HEK293 (cell line): Measurements from ENCODE around the gene SETD1A.

ENCODE experiments used
- GLIS1 ChIP-seq: fragments of 450-650 bp; formaldehyde crosslinking; IDR thresholded peaks from 2 replicates; pipeline ENCODE4 v1.5.1; 2016; ENCODE audit warnings: missing biosample characterization, missing genetic modification characterization
- IKZF3 ChIP-seq: fragments of 450-650 bp; IDR thresholded peaks from 2 replicates; pipeline ENCODE4 v1.5.0; 2018; ENCODE audit warnings: missing biosample characterization, mild to moderate bottlenecking, missing genetic modification characterization, moderate library complexity
- KLF1 ChIP-seq: fragments of 450-650 bp; formaldehyde crosslinking; IDR thresholded peaks from 2 replicates; pipeline ENCODE4 v1.5.1; 2016; ENCODE audit warnings: missing biosample characterization, missing genetic modification characterization
- KLF16 ChIP-seq: fragments of 450-650 bp; formaldehyde crosslinking; IDR thresholded peaks from 2 replicates; pipeline ENCODE4 v1.5.1; 2017; ENCODE audit warnings: missing biosample characterization, missing genetic modification characterization
- KLF8 ChIP-seq: fragments of 450-650 bp; formaldehyde crosslinking; IDR thresholded peaks from 2 replicates; pipeline ENCODE4 v1.5.1; 2016; ENCODE audit warnings: missing biosample characterization, missing genetic modification characterization
- TRIM28 ChIP-seq: IDR thresholded peaks from 2 replicates; pipeline ENCODE4 v1.6.1; 2011; ENCODE audit warnings: low read length, control low read depth, borderline replicate concordance
- ZBTB20 ChIP-seq: fragments of 450-650 bp; formaldehyde crosslinking; IDR thresholded peaks from 2 replicates; pipeline ENCODE4 v1.5.1; 2016; ENCODE audit warnings: missing biosample characterization, missing genetic modification characterization
- ZBTB21 ChIP-seq: fragments of 450-650 bp; formaldehyde crosslinking; IDR thresholded peaks from 2 replicates; pipeline ENCODE4 v1.5.1; 2017; ENCODE audit warnings: missing biosample characterization, missing genetic modification characterization
- ZBTB48 ChIP-seq: fragments of 450-650 bp; formaldehyde crosslinking; IDR thresholded peaks from 2 replicates; pipeline ENCODE4 v1.5.1; 2016; ENCODE audit warnings: missing biosample characterization, missing genetic modification characterization
- ZEB2 ChIP-seq: fragments of 450-650 bp; formaldehyde crosslinking; IDR thresholded peaks from 2 replicates; pipeline ENCODE4 v1.5.1; 2016; ENCODE audit warnings: missing biosample characterization, missing genetic modification characterization
- ZFP69B ChIP-seq: fragments of 450-650 bp; formaldehyde crosslinking; IDR thresholded peaks from 2 replicates; pipeline ENCODE4 v1.5.1; 2016; ENCODE audit warnings: missing biosample characterization, missing genetic modification characterization
- ZNF146 ChIP-seq: fragments of 450-650 bp; formaldehyde crosslinking; IDR thresholded peaks from 2 replicates; pipeline ENCODE4 v1.5.1; 2016; ENCODE audit warnings: missing biosample characterization, missing genetic modification characterization
- ZNF19 ChIP-seq: fragments of 450-650 bp; formaldehyde crosslinking; IDR thresholded peaks from 2 replicates; pipeline ENCODE4; 2016; ENCODE audit warnings: missing biosample characterization, missing genetic modification characterization, low read depth
- ZNF221 ChIP-seq: fragments of 450-650 bp; formaldehyde crosslinking; IDR thresholded peaks from 2 replicates; pipeline ENCODE4 v1.5.1; 2017; ENCODE audit warnings: missing biosample characterization, missing genetic modification characterization, borderline replicate concordance
- ZNF311 ChIP-seq: fragments of 450-650 bp; formaldehyde crosslinking; IDR thresholded peaks from 2 replicates; pipeline ENCODE4 v1.5.1; 2017; ENCODE audit warnings: missing biosample characterization, missing genetic modification characterization, borderline replicate concordance
- ZNF529 ChIP-seq: fragments of 450-650 bp; formaldehyde crosslinking; IDR thresholded peaks from 2 replicates; pipeline ENCODE4 v1.5.1; 2017; ENCODE audit warnings: missing genetic modification characterization, missing biosample characterization; ENCODE audit not compliant: insufficient replicate concordance
- ZNF600 ChIP-seq: fragments of 450-650 bp; formaldehyde crosslinking; IDR thresholded peaks from 2 replicates; pipeline ENCODE4 v1.5.1; 2016; ENCODE audit warnings: missing biosample characterization, missing genetic modification characterization
- ZNF658 ChIP-seq: fragments of 450-650 bp; formaldehyde crosslinking; IDR thresholded peaks from 2 replicates; pipeline ENCODE4; 2016; ENCODE audit warnings: missing biosample characterization, missing genetic modification characterization
- ZNF664 ChIP-seq: fragments of 450-650 bp; formaldehyde crosslinking; IDR thresholded peaks from 2 replicates; pipeline ENCODE4 v1.5.1; 2016; ENCODE audit warnings: missing biosample characterization, missing genetic modification characterization
- ZNF776 ChIP-seq: fragments of 450-650 bp; formaldehyde crosslinking; IDR thresholded peaks from 2 replicates; pipeline ENCODE4 v1.5.0; 2017; ENCODE audit warnings: missing biosample characterization, missing genetic modification characterization, borderline replicate concordance
- ZNF792 ChIP-seq: fragments of 450-650 bp; formaldehyde crosslinking; IDR thresholded peaks from 2 replicates; pipeline ENCODE4 v1.5.1; 2016; ENCODE audit warnings: missing biosample characterization, missing genetic modification characterization
- ZNF843 ChIP-seq: fragments of 450-650 bp; formaldehyde crosslinking; IDR thresholded peaks from 2 replicates; pipeline ENCODE4 v1.5.1; 2016; ENCODE audit warnings: missing biosample characterization, missing genetic modification characterization
- TF ChIP-seq, protein P1 (sequence below): fragments of 450-650 bp; formaldehyde crosslinking; IDR thresholded peaks from 2 replicates; pipeline ENCODE4 v1.5.1; 2017; ENCODE audit warnings: missing biosample characterization, missing genetic modification characterization
- TF ChIP-seq, protein P2 (sequence below): fragments of 450-650 bp; formaldehyde crosslinking; IDR thresholded peaks from 2 replicates; pipeline ENCODE4 v1.5.1; 2017; ENCODE audit warnings: missing biosample characterization, missing genetic modification characterization
- TF ChIP-seq, protein P3 (sequence below): fragments of 450-650 bp; formaldehyde crosslinking; IDR thresholded peaks from 2 replicates; pipeline ENCODE4 v1.5.1; 2017; ENCODE audit warnings: missing biosample characterization, missing genetic modification characterization
- TF ChIP-seq, protein P4 (sequence below): IDR thresholded peaks from 2 replicates; pipeline ENCODE4 v1.6.1; 2011; ENCODE audit warnings: mild to moderate bottlenecking, low read depth, low read length, borderline replicate concordance
- TF ChIP-seq, protein P5 (sequence below): fragments of 450-650 bp; formaldehyde crosslinking; IDR thresholded peaks from 2 replicates; pipeline ENCODE4 v1.5.1; 2016; ENCODE audit warnings: missing biosample characterization, missing genetic modification characterization

Gene SETD1A

DNA sequence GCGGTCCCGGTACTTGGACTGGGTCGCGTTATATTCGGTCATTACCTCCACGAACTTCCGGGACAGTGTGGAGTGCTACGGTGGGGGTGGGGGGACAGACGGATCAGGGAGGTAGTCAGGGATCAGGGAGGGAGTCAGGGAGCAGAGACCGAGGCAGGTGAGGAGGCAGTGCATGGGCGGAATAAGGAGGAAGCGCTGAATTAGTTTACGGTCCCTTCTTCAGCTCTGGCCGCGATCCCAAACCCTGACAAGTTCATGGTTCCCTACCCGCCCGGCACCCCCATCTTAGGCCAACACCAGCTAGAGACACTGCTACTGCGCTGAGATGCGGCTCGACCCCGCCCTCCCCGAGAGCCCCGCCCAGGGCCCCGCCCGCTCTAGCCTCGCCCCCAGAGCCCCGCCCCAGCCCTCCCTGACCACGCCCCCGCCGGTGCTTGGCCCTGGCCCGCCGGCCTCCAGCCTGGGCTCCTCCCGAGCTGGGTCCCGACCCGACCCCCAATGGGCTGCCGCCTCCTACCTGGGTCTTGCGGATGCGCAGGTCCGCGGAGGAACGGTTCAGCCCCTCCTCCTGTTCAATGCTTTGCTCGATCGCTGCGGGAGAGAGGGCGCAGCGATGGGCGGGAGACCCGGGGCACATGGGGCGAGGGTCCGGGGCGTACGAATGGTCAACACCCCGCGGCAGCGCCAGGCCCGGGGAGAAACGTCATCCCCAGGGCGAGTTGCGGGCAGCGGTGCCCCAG, 39.6 kb downstream of the SETD1A start (continued):
- TF ChIP-seq, protein P1, sequence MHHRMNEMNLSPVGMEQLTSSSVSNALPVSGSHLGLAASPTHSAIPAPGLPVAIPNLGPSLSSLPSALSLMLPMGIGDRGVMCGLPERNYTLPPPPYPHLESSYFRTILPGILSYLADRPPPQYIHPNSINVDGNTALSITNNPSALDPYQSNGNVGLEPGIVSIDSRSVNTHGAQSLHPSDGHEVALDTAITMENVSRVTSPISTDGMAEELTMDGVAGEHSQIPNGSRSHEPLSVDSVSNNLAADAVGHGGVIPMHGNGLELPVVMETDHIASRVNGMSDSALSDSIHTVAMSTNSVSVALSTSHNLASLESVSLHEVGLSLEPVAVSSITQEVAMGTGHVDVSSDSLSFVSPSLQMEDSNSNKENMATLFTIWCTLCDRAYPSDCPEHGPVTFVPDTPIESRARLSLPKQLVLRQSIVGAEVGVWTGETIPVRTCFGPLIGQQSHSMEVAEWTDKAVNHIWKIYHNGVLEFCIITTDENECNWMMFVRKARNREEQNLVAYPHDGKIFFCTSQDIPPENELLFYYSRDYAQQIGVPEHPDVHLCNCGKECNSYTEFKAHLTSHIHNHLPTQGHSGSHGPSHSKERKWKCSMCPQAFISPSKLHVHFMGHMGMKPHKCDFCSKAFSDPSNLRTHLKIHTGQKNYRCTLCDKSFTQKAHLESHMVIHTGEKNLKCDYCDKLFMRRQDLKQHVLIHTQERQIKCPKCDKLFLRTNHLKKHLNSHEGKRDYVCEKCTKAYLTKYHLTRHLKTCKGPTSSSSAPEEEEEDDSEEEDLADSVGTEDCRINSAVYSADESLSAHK (tag by site-specific recombination) = no peak
- TF ChIP-seq, protein P2, sequence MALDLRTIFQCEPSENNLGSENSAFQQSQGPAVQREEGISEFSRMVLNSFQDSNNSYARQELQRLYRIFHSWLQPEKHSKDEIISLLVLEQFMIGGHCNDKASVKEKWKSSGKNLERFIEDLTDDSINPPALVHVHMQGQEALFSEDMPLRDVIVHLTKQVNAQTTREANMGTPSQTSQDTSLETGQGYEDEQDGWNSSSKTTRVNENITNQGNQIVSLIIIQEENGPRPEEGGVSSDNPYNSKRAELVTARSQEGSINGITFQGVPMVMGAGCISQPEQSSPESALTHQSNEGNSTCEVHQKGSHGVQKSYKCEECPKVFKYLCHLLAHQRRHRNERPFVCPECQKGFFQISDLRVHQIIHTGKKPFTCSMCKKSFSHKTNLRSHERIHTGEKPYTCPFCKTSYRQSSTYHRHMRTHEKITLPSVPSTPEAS (tag by site-specific recombination) = no peak
- TF ChIP-seq, protein P3, sequence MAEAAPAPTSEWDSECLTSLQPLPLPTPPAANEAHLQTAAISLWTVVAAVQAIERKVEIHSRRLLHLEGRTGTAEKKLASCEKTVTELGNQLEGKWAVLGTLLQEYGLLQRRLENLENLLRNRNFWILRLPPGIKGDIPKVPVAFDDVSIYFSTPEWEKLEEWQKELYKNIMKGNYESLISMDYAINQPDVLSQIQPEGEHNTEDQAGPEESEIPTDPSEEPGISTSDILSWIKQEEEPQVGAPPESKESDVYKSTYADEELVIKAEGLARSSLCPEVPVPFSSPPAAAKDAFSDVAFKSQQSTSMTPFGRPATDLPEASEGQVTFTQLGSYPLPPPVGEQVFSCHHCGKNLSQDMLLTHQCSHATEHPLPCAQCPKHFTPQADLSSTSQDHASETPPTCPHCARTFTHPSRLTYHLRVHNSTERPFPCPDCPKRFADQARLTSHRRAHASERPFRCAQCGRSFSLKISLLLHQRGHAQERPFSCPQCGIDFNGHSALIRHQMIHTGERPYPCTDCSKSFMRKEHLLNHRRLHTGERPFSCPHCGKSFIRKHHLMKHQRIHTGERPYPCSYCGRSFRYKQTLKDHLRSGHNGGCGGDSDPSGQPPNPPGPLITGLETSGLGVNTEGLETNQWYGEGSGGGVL (tag by site-specific recombination) = peak; percentile 47
- TF ChIP-seq ZFP69B (tag by site-specific recombination) (peak; percentile 85), ZNF311 (no peak), ZNF19 (tag by site-specific recombination) (no peak), ZNF600 (peak; percentile 99), ZNF221 (tag by site-specific recombination) (no peak), KLF1 (tag by site-specific recombination) (peak; percentile 84), IKZF3 (tag by site-specific recombination) (no peak), ZNF658 (tag by site-specific recombination) (no peak), ZNF792 (tag by site-specific recombination) (no peak), ZNF843 (tag by site-specific recombination) (no peak), ZNF146 (tag by site-specific recombination) (peak; percentile 12; the same call in 1 of the 2 replicates), ZNF664 (tag by site-specific recombination) (no peak), ZEB2 (no peak), GLIS1 (tag by site-specific recombination) (peak; percentile 27; the same call in 1 of the 2 replicates), TRIM28 (no peak), ZBTB21 (0 out of 2 replicates have a peak, but pooled peaks have one; percentile 36), ZNF529 (tag by site-specific recombination) (no peak), ZBTB20 (tag by site-specific recombination) (0 out of 2 replicates have a peak, but pooled peaks have one; percentile 18), KLF8 (peak; percentile 75; the same call in 1 of the 2 replicates), ZBTB48 (tag by site-specific recombination) (peak; percentile 100), ZNF776 (tag by site-specific recombination) (no peak), KLF16 (tag by site-specific recombination) (no peak)
- TF ChIP-seq, protein P4, sequence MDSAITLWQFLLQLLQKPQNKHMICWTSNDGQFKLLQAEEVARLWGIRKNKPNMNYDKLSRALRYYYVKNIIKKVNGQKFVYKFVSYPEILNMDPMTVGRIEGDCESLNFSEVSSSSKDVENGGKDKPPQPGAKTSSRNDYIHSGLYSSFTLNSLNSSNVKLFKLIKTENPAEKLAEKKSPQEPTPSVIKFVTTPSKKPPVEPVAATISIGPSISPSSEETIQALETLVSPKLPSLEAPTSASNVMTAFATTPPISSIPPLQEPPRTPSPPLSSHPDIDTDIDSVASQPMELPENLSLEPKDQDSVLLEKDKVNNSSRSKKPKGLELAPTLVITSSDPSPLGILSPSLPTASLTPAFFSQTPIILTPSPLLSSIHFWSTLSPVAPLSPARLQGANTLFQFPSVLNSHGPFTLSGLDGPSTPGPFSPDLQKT = no peak
- TF ChIP-seq, protein P5, sequence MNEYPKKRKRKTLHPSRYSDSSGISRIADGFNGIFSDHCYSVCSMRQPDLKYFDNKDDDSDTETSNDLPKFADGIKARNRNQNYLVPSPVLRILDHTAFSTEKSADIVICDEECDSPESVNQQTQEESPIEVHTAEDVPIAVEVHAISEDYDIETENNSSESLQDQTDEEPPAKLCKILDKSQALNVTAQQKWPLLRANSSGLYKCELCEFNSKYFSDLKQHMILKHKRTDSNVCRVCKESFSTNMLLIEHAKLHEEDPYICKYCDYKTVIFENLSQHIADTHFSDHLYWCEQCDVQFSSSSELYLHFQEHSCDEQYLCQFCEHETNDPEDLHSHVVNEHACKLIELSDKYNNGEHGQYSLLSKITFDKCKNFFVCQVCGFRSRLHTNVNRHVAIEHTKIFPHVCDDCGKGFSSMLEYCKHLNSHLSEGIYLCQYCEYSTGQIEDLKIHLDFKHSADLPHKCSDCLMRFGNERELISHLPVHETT (tag by site-specific recombination) = no peak
